COR-L47 (cell line): ENCODE data around the gene GRIN1.

Source experiments
- DNase-seq: peaks from one replicate; lab custom pipeline; 2025; lab: John Stamatoyannopoulos, UW

The GRIN1 gene

GRCh38 chr9:137216188-137216965 is 77.4 kb downstream of the GRIN1 start:
- no peak for DNase-seq

- peak; percentile 77 for DNase-seq
These were observed 78.6 kb downstream of the GRIN1 start for GRCh38 chr9:137217276-137218211.

DNA sequence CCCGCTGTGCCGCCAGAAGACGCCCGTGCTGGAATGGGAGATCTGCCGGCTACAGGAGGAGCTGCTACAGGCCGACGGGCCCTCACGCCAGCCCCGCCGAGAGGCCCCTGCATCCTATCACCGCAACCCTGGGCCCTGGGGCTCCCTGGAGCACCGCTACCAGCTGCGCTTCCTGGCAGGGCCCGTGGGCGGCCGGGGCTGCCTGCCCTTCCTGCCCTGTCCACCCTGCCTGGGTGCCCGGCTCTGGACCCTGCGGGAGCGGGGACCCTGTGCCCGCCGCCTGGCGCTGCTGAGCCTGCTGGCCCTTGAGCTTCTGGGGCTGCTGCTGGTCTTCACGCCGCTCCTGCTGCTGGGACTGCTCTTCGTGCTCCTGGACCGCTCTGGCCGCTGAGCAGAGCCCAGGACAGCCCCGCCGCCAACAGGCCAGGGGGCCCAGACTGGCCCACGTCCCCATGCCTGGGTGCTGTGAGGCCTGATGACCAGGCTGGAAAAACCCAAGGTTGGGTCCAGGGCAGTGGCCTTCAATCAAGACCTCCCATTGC is 79.3 kb downstream of the GRIN1 start:
- DNase-seq = no peak
